Tibial artery (tissue), 4 donors: ENCODE results near the gene LAYN.

Experiments used
- DNase-seq, 2 donors: peaks; one replicate each; pipeline ENCODE4 v3.0.0-alpha.2; 2019
- H3K27ac ChIP-seq, 2 donors: fragments of 200-600 bp; sonication (generic) in 1 of 2; 1 replicate in 1 of 2; 2 replicates in 1 of 2; pipeline ENCODE4 v1.5.1; 2018 to 2019; ENCODE audit warnings: mild to moderate bottlenecking in 1 of 2
- H3K27me3 ChIP-seq, 2 donors: fragments of 200-600 bp; sonication (generic) in 1 of 2; one replicate each; pipeline versions ENCODE4 v1.5.1 to v1.6.0; 2016 to 2019
- H3K36me3 ChIP-seq, 3 donors: fragments of 200-600 bp; sonication (generic) in 2 of 3; one replicate each; pipeline ENCODE4 v1.5.1; 2016 to 2019; ENCODE audit warnings: mild to moderate bottlenecking in 2 of 3
- H3K4me1 ChIP-seq, 4 donors: fragments of 200-600 bp; sonication (generic) in 2 of 4; 1 replicate in 3 of 4; 2 replicates in 1 of 4; pipeline ENCODE4 v1.5.1; 2016 to 2019
- H3K4me3 ChIP-seq, 2 donors: fragments of 200-600 bp; sonication (generic) in 1 of 2; 1 replicate in 1 of 2; 2 replicates in 1 of 2; pipeline ENCODE4 v1.5.1; 2018 to 2019; ENCODE audit warnings: mild to moderate bottlenecking in 2 of 2
- H3K9me3 ChIP-seq, 3 donors: fragments of 200-600 bp; sonication (generic) in 1 of 3; one replicate each; pipeline ENCODE4 v1.5.1; 2016 to 2019
- CTCF ChIP-seq, 2 experiments: fragments of 200-600 bp in 1 of 2; fragments of 450-650 bp in 1 of 2; IDR thresholded peaks; one replicate each; pipeline ENCODE4 v1.5.1; 2017 to 2019; ENCODE audit warnings: antibody characterized with exemption in 2 of 2, mild to moderate bottlenecking in 1 of 2, moderate library complexity in 1 of 2
- intact Hi-C: fragments of 100-400 bp; cut with DNase I; formaldehyde crosslinking; loops from one replicate; pipeline ENCODE4 v1.15.0; 2023; ENCODE audit warnings: low total_unique reads

Gene LAYN

GRCh38 chr11:111577821-111578220 is 37.3 kb downstream of the LAYN start:
- peaks cover 0 to 23% (median 6%) of the 10 kb centered on the region in 4 donors for H3K4me1 ChIP-seq
- H3K9me3 ChIP-seq: no peaks in the 10 kb centered on the region
- intact Hi-C loops: no loop called here
- DNase-seq: no peak
- no peak for TF ChIP-seq CTCF (IDR thresholded peaks at IDR 0.05)
- H3K4me3 ChIP-seq: no peak overlapping the region
- H3K27me3 ChIP-seq: no peaks in the 10 kb centered on the region
- no peaks in the 10 kb centered on the region for H3K36me3 ChIP-seq
- no peak overlapping the region for H3K27ac ChIP-seq

- no peaks in the 10 kb centered on the region for H3K36me3 ChIP-seq
- no peak for TF ChIP-seq CTCF (IDR thresholded peaks at IDR 0.05)
- intact Hi-C loops: loop anchor here (5.0 kb wide), 1 partner anchor 196 kb away; no protein-coding TSS in a partner anchor
Measured at GRCh38 chr11:111581341-111581740, 40.8 kb downstream of the LAYN start.

GRCh38 chr11:111582163-111582562 is 41.6 kb downstream of the LAYN start:
- TF ChIP-seq CTCF (IDR thresholded peaks at IDR 0.05): no peak
- no peaks in the 10 kb centered on the region for H3K36me3 ChIP-seq
- H3K27me3 ChIP-seq: no peaks in the 10 kb centered on the region
- no peak for DNase-seq
- H3K4me3 ChIP-seq: no peak overlapping the region
- intact Hi-C loops: loop anchor here (5.0 kb wide), 1 partner anchor 195 kb away; no protein-coding TSS in a partner anchor
- H3K27ac ChIP-seq: no peak overlapping the region
- peaks cover 0 to 4% (median 0%) of the 10 kb centered on the region in 4 donors for H3K4me1 ChIP-seq
- H3K9me3 ChIP-seq: no peaks in the 10 kb centered on the region

More at GRCh38 chr11:111581341-111581740, 40.8 kb downstream of the LAYN start:
- no peak overlapping the region for H3K4me3 ChIP-seq
- H3K27ac ChIP-seq: no peak overlapping the region
- peaks cover 0 to 4% (median 0%) of the 10 kb centered on the region in 4 donors for H3K4me1 ChIP-seq
- DNase-seq: no peak
- no peaks in the 10 kb centered on the region for H3K9me3 ChIP-seq
- H3K27me3 ChIP-seq: no peaks in the 10 kb centered on the region

- H3K27me3 ChIP-seq: no peaks in the 10 kb centered on the region
- intact Hi-C loops: loop anchor here (5.0 kb wide), 1 partner anchor 194 kb away; no protein-coding TSS in a partner anchor
- no peak for TF ChIP-seq CTCF (IDR thresholded peaks at IDR 0.05)
- no peaks in the 10 kb centered on the region for H3K9me3 ChIP-seq
- no peak overlapping the region for H3K27ac ChIP-seq
- H3K36me3 ChIP-seq: no peaks in the 10 kb centered on the region
- H3K4me3 ChIP-seq: no peak overlapping the region
- DNase-seq: no peak
- peaks cover 0 to 4% (median 0%) of the 10 kb centered on the region in 4 donors for H3K4me1 ChIP-seq
Measured at GRCh38 chr11:111582881-111583280, 42.4 kb downstream of the LAYN start.

- Histone ChIP-seq H3K36me3 (no peaks in the 10 kb centered on the region), H3K27me3 (no peaks in the 10 kb centered on the region), H3K9me3 (no peaks in the 10 kb centered on the region), H3K4me3 (no peak overlapping the region), H3K27ac (no peak overlapping the region), H3K4me1 (peaks cover 0 to 4% (median 0%) of the 10 kb centered on the region in 4 donors)
- TF ChIP-seq CTCF (IDR thresholded peaks at IDR 0.05): no peak
- intact Hi-C loops: no loop called here
- DNase-seq: no peak
Measured at GRCh38 chr11:111585371-111585770, 44.9 kb downstream of the LAYN start.

- H3K4me1 ChIP-seq: peaks cover 0 to 4% (median 0%) of the 10 kb centered on the region in 4 donors
- H3K36me3 ChIP-seq: no peaks in the 10 kb centered on the region
- no peak overlapping the region for H3K27ac ChIP-seq
- no peaks in the 10 kb centered on the region for H3K9me3 ChIP-seq
- no peaks in the 10 kb centered on the region for H3K27me3 ChIP-seq
- intact Hi-C loops: no loop called here
- TF ChIP-seq CTCF (IDR thresholded peaks at IDR 0.05): peak; percentile 50 to 62
- DNase-seq: no peak
- H3K4me3 ChIP-seq: no peak overlapping the region
Measured at GRCh38 chr11:111586388-111586831, 45.9 kb downstream of the LAYN start.
